ENCODE data around the gene CITED1. TPM values are rescaled to one million over a fixed set of nuclear protein-coding genes. Genes with fewer than 3 reads are reported as not detected.

CITED1 gene
- total and polyA plus RNA-seq, 5 experiments from 2014 or later, result not detected

DNA sequence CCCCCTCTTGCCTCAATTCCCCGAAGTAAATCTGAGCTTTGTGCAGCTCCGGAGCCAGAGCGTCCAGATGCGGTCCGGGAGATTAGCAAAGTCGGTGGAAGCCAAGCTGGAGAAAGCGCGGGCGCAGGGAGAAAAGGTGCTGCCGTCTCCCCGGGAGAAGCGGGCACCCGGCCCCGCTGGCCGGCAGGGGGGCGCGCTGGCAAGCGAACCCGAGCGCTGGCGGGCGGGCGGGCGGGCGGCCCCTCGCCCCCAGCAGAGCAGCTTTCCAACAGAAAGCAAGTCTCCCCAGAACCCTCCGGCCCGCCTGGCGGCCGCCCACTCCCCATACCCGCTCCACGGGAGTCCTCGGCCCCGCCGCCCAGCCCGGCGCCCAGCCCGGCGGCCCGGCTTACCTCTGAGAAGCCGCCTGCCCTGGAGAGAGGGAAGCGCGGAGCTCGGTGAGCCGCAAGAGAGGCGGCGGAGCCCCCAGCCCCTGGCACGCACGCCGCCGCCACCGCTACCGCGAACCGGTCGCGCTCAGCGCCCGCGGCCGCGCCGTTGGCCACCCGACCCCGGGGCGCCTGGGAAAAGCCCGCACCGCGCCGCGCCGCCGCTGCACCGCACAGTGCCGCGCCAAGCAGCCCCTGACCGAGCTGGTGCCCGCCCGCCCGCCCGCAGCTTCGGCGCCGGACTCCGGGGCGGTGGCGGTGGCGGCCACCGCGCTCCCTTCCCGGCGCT is 529 bp upstream of the CITED1 start:
- Mint-ChIP-seq H3K36me3 (peaks cover 0 to 3% (median 0%) of the 10 kb centered on the region in 3 donors), H3K4me1 (peaks cover 11 to 36% (median 30%) of the 10 kb centered on the region in 4 donors), H3K27ac (no peak overlapping the region), H3K9me3 (peaks cover 0 to 3% (median 0%) of the 10 kb centered on the region in 9 donors), H3K4me3 (peak overlapping the region; percentile 68 to 91 (median 82)), H3K27me3 (peaks cover 15 to 65% (median 40%) of the 10 kb centered on the region in 5 donors)
- peak; percentile 6 to 21 for ATAC-seq
- DNase-seq, result peak in 1 of 10 donors; percentile 9
- POLR2A ChIA-PET, result interaction anchor here (1.5 kb wide), 1 partner anchor 29 kb away, joined by 7 read pairs; the partner anchor contains the start of gene RPS4X

DNA sequence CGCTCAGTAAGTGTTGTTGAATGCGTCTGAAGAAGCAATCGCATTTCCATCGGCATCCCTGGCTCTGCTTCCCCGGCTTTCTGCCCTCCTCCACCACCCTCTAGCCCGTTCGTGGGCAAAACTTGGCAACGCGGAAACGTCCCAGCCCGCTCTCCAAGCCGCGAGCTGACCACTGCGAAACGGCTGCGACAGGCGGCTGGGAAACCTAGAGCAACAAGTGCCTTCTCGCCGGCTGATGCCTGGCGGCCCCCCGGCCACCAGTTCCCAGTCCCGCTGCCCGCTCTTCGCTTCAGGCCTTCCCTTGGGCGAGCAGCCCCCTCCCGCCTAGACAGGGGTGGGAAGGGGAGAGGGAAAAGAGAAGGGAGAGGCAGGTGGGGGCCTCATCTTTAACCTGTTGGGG is 837 bp downstream of the CITED1 start:
- H3K27ac Mint-ChIP-seq, result no peak overlapping the region
- H3K9me3 Mint-ChIP-seq, result peaks cover 0 to 3% (median 0%) of the 10 kb centered on the region in 9 donors
- H3K4me3 Mint-ChIP-seq, result peak overlapping the region; percentile 37 to 83 (median 74)
- peaks cover 11 to 36% (median 30%) of the 10 kb centered on the region in 4 donors for H3K4me1 Mint-ChIP-seq
- peaks cover 18 to 74% (median 40%) of the 10 kb centered on the region in 5 donors for H3K27me3 Mint-ChIP-seq
- ATAC-seq (no peak), DNase-seq (no peak)
- POLR2A ChIA-PET, result no interaction called here
- H3K36me3 Mint-ChIP-seq, result peaks cover 0 to 3% (median 0%) of the 10 kb centered on the region in 3 donors

DNA sequence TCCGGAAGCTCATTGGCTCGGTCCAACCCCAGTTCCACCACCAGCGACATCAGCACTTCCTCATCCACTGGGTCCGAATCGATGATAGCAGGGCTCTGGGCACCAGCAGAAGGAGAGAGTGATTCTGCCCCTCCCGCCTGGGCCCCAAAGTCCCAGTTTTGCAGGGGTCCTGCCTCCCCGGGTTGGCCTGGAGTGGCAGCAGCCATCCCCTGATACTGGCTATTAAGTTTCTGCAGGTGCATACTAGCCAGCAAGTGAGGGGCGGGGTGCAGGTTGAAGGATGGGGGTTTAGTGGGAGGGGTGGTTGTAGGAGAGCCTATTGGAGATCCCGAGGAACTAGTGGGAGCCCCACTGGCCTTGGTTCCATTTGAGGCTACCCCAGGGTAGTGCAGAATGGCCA is 3.9 kb downstream of the CITED1 start:
- H3K9me3 Mint-ChIP-seq, result no peaks in the 10 kb centered on the region
- ATAC-seq, result no peak
- H3K27ac Mint-ChIP-seq, result no peak overlapping the region
- POLR2A ChIA-PET, result no interaction called here
- H3K4me1 Mint-ChIP-seq, result peaks cover 3 to 12% (median 10%) of the 10 kb centered on the region in 4 donors
- peaks cover 0 to 3% (median 0%) of the 10 kb centered on the region in 3 donors for H3K36me3 Mint-ChIP-seq
- H3K4me3 Mint-ChIP-seq, result no peak overlapping the region
- no peak for DNase-seq
- H3K27me3 Mint-ChIP-seq, result peaks cover 16 to 71% (median 44%) of the 10 kb centered on the region in 5 donors

DNA sequence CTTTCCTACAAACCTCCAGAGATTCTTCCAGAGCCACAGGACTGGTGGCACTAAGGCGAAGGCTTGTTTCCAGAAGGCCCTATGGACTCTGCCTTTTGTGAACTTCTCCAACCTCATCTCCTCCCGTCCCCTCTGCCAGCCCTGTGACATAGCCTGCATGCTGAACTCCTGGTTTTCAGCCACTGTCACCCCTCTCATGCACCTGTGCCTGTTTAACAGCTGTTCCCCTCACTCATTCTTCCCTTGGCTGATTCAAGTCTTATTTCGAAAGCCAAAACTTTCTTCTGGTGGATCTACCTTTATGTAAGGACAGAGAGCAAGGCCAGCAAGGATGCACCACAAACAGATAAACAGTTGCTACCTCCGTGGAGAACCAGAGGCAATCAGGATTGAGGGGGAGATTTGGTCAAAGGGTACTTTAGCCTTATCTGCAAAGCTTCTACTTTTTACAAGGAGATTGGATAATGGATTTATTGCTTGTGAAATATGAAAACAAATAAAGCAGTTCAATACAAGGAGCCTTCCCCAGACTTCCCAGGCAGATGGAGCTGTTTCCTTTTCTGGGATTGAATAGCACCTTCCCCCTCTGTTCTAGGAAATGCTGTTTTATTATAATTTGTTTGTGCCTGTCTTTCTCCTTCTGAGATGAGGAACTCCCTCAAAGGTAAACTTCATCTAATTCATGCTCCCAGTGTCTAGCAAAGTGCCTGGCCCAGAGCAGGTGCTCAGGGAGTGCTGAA is 5.7 kb downstream of the CITED1 start:
- ATAC-seq (no peak), DNase-seq (no peak)
- no peak overlapping the region for H3K27ac Mint-ChIP-seq
- no peak overlapping the region for H3K4me3 Mint-ChIP-seq
- peaks cover 0 to 3% (median 0%) of the 10 kb centered on the region in 3 donors for H3K36me3 Mint-ChIP-seq
- no peaks in the 10 kb centered on the region for H3K9me3 Mint-ChIP-seq
- H3K27me3 Mint-ChIP-seq, result peaks cover 18 to 78% (median 51%) of the 10 kb centered on the region in 5 donors
- H3K4me1 Mint-ChIP-seq, result peaks cover 0 to 7% (median 4%) of the 10 kb centered on the region in 4 donors
- POLR2A ChIA-PET, result no interaction called here

DNA sequence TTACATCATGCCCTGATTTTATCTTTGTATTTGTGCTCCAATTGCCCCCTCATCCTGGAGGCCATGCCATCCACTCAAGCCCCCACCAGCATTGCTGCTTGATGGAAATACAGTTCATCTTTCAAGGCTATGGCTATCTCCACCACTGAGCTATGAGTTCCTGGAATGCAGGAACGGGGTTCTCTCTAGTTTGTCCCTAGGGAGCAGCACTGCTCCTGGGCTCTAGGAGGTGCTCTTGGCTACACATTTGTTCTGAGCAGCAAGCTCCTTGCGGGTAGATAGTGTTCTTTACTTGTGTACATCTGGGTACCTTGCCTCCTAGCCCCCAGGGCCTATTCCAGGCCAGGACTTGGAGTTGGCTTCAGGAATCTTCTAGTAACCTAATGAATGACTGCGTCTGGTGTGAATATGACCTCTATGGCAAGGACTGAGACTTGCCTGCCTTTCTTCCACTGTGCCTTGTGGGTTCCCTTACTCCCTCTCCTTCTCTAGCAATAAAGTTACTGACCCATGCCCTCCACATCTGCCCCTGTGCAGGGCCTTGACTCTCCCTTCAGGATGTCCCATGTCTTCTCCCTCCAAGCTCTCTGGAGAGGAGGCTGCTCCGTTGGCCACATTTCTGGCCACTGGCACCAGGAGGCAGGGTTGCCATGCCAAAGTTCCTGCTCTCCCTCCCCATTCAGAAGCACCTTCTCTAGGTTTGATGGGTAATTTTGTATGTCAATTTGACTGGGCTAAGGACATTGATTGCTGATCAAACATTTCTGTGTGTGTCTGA is 7.6 kb downstream of the CITED1 start:
- no peak overlapping the region for H3K4me3 Mint-ChIP-seq
- no peak for ATAC-seq
- peaks cover 11 to 64% (median 45%) of the 10 kb centered on the region in 5 donors for H3K27me3 Mint-ChIP-seq
- no peaks in the 10 kb centered on the region for H3K9me3 Mint-ChIP-seq
- H3K27ac Mint-ChIP-seq, result no peak overlapping the region
- POLR2A ChIA-PET, result interaction anchor here (0.5 kb wide), 1 partner anchor 34 kb away, joined by 3 read pairs; no protein-coding TSS in a partner anchor
- no peaks in the 10 kb centered on the region for H3K4me1 Mint-ChIP-seq
- no peak for DNase-seq
- H3K36me3 Mint-ChIP-seq, result peaks cover 0 to 3% (median 0%) of the 10 kb centered on the region in 3 donors

DNA sequence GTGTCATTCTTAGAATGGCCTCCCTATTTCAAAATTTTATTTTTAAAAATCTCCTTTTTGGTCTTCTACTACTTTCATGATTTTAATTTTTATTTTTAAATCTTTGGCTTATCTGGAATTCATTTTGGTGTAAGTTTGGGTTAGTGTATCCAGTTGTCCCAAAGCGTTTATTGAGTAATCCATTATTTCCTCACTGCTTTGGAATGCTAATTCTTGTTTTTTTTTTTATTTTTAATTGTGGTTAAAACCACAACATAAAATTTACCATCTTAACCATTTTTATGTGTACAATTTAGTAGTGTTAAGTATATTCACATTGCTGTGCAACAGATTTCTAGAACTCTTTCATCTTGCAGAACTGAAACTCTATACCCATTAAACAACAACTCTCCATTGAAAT is 8.7 kb downstream of the CITED1 start:
- peaks cover 0 to 2% (median 0%) of the 10 kb centered on the region in 3 donors for H3K36me3 Mint-ChIP-seq
- no peak overlapping the region for H3K27ac Mint-ChIP-seq
- ATAC-seq (no peak), DNase-seq (no peak)
- POLR2A ChIA-PET, result no interaction called here
- H3K9me3 Mint-ChIP-seq, result peaks cover 0 to 2% (median 0%) of the 10 kb centered on the region in 9 donors
- peaks cover 9 to 63% (median 40%) of the 10 kb centered on the region in 5 donors for H3K27me3 Mint-ChIP-seq
- no peaks in the 10 kb centered on the region for H3K4me1 Mint-ChIP-seq
- H3K4me3 Mint-ChIP-seq, result no peak overlapping the region

DNA sequence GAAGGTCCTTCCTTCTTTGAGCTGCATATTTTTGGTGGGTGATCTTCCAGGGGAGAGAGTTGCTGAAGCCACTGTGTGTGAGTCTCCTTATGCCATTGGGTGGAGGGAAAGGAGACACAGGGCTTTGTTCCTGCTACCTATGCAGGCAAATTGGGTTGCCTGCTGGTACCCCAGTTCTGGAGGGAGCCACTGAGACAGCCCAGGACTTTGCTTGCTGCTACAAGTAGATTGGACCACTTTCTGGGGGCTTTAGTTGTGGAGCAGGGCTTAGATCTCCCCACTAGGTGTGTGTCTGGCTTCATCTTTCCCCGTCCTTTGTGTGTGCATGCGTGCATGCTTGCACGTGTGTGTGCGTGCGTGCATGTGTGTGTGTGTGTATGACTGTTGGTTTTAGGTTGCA is 10.0 kb downstream of the CITED1 start:
- POLR2A ChIA-PET, result no interaction called here
- Mint-ChIP-seq H3K27me3 (peaks cover 7 to 60% (median 36%) of the 10 kb centered on the region in 5 donors), H3K27ac (no peak overlapping the region), H3K36me3 (peaks cover 0 to 2% (median 0%) of the 10 kb centered on the region in 3 donors), H3K4me1 (no peaks in the 10 kb centered on the region), H3K4me3 (no peak overlapping the region), H3K9me3 (peaks cover 0 to 2% (median 0%) of the 10 kb centered on the region in 9 donors)
- DNase-seq (no peak), ATAC-seq (no peak)

DNA sequence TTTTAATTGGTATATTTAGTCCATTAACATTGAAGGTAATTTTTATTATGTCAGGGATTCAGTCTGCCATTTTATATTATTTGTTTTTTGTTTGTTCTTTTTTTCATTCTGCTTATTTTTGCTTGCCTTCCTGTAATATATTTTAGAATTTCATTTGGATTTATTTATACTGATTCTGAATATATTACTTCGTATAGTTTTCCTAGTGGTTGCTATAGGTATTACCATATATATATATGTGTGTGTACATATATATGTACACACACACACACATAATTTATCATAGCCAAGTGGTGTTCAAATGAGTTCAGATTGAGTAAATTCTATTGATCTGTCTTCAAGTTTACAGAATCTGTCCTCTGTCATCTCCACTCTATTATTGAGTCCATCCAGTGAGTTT is 11.2 kb downstream of the CITED1 start:
- Mint-ChIP-seq H3K4me3 (no peak overlapping the region), H3K9me3 (peaks cover 0 to 10% (median 0%) of the 10 kb centered on the region in 9 donors), H3K27ac (no peak overlapping the region), H3K4me1 (no peaks in the 10 kb centered on the region), H3K36me3 (peaks cover 0 to 5% (median 2%) of the 10 kb centered on the region in 3 donors), H3K27me3 (peaks cover 7 to 48% (median 28%) of the 10 kb centered on the region in 5 donors)
- POLR2A ChIA-PET, result no interaction called here
- DNase-seq (no peak), ATAC-seq (no peak)

DNA sequence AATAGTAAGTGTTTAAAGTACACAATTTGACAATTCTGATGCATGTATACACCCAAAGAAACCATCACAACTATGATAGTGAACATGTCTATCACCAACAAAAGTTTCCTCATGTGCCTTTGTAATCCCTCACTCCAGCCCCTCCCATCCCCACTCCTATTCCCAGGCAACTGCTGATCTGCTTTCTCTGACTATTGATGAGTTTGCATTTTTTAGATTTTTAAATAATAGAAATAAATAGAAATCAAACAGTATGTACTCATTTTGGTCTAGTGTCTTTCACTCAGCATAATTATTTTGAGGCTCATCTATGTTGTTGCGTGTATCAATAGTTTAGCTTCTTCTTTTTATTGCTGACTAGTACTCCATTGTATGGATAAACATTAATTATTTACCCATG is 23.4 kb downstream of the CITED1 start:
- Mint-ChIP-seq H3K27me3 (peaks cover 0 to 6% (median 2%) of the 10 kb centered on the region in 5 donors), H3K36me3 (no peaks in the 10 kb centered on the region), H3K9me3 (no peaks in the 10 kb centered on the region), H3K4me1 (no peaks in the 10 kb centered on the region), H3K27ac (no peak overlapping the region), H3K4me3 (no peak overlapping the region)
- DNase-seq (no peak), ATAC-seq (no peak)
- POLR2A ChIA-PET, result no interaction called here

DNA sequence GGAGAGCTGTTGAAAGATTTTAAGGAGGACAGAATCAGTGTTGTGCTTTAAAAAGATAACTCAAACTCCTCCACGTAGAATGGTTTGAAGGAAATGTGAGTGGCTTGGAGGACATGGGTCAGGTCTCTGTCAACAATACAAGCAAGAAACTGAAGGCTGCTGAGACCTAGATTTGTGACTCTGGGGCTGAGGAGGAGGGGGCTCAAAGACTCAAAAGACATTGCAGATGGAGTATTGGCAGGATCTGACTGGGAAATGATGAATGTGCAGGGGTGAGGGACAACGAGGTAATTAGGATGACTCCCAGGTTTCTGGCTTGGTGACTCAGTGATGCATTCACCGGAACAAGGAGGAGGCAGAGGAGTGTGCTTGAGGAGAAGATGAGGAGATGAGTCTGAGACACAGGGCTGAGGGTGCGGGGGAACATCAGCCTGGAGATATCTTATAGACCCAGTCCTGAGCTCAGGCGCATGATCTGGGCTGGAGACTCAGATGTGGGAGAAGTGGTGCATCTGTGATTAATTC is 25.3 kb downstream of the CITED1 start:
- peaks cover 0 to 5% (median 0%) of the 10 kb centered on the region in 3 donors for H3K36me3 Mint-ChIP-seq
- H3K27me3 Mint-ChIP-seq, result peaks cover 0 to 6% (median 2%) of the 10 kb centered on the region in 5 donors
- no peak for DNase-seq
- peaks cover 2 to 8% (median 6%) of the 10 kb centered on the region in 4 donors for H3K4me1 Mint-ChIP-seq
- POLR2A ChIA-PET, result no interaction called here
- no peak for ATAC-seq
- H3K9me3 Mint-ChIP-seq, result no peaks in the 10 kb centered on the region
- H3K4me3 Mint-ChIP-seq, result no peak overlapping the region
- H3K27ac Mint-ChIP-seq, result peak overlapping the region in 1 of 10 donors; percentile 71

DNA sequence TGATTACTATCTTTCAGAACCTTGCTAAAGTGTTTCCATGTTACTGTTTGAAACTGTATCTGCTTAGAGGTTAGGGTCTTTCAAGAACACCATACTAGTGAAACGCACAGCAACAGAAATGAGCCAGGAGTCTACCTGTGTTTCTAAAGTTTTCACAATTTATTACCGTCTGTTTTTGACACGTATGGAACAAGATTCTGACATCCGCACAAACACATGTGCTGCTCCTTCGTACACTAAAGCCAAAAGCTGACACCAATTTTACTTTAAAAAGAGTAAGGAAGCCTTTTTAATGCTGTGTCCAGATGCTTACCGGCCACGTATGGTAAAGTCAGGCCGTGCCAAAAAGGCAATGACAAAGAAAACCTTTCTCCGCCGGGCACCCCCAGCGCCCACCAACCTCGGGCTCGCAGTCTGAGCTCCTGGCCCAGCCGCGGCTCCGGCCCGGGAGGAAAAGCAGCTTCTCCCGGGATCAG is 29.2 kb downstream of the CITED1 start:
- H3K4me3 Mint-ChIP-seq, result peak overlapping the region; percentile 82 to 95 (median 89)
- POLR2A ChIA-PET, result interaction anchor here (1.0 to 2.0 kb wide), 7 partner anchors 8 to 1667 kb away, joined by 4 to 18 read pairs (median 6); partner anchors contain the start of genes ERCC6L, NAP1L2 and PIN4
- no peaks in the 10 kb centered on the region for H3K9me3 Mint-ChIP-seq
- ATAC-seq (peak; percentile 4 to 22), DNase-seq (no peak)
- peak overlapping the region; percentile 87 to 97 (median 95) for H3K27ac Mint-ChIP-seq
- H3K27me3 Mint-ChIP-seq, result peaks cover 0 to 6% (median 2%) of the 10 kb centered on the region in 5 donors
- H3K36me3 Mint-ChIP-seq, result peaks cover 5 to 44% (median 19%) of the 10 kb centered on the region in 3 donors
- H3K4me1 Mint-ChIP-seq, result peaks cover 12 to 40% (median 33%) of the 10 kb centered on the region in 4 donors

DNA sequence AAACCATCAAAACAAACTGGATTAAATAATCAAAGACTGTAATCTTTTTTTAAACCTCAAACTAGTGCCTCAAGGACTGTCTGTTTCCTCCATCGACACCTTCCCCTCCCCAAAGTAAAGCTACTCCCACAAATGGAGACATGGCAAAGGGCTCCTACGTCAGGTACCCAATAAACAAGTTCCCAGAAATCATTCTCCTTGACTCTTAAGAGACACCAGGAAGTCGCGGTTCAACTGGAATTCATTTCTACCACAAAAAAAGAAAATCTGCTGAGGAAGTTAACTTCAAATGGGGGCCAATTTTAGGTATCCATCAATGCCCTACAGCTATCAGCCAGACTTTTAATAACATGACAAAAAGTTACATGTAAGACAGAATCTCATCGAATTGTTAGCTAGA is 31.2 kb downstream of the CITED1 start:
- peaks cover 5 to 57% (median 19%) of the 10 kb centered on the region in 3 donors for H3K36me3 Mint-ChIP-seq
- no peak for ATAC-seq
- no peaks in the 10 kb centered on the region for H3K9me3 Mint-ChIP-seq
- peaks cover 12 to 43% (median 36%) of the 10 kb centered on the region in 4 donors for H3K4me1 Mint-ChIP-seq
- peaks cover 0 to 1% (median 0%) of the 10 kb centered on the region in 5 donors for H3K27me3 Mint-ChIP-seq
- peak overlapping the region in 9 of 10 donors; percentile 69 to 96 (median 87) for H3K27ac Mint-ChIP-seq
- POLR2A ChIA-PET, result no interaction called here
- H3K4me3 Mint-ChIP-seq, result peak overlapping the region in 9 of 10 donors; percentile 25 to 92 (median 71)
- DNase-seq, result no peak
